HepG2 (cell line): ENCODE measurements around the gene FBXO7. TPM values are rescaled to one million over a fixed set of nuclear protein-coding genes. Genes with fewer than 3 reads are reported as not detected.

Source experiments
- CBX5 ChIP-seq: sonication (generic); formaldehyde crosslinking; IDR thresholded peaks from 2 replicates; pipeline ENCODE4 v1.4.0; 2020; ENCODE audit warnings: missing genetic modification reagents, borderline replicate concordance
- DPF2 ChIP-seq: sonication (generic); formaldehyde crosslinking; IDR thresholded peaks from 2 replicates; pipeline ENCODE4 v1.4.0; 2020; ENCODE audit warnings: mild to moderate bottlenecking, low read depth, missing genetic modification reagents, borderline replicate concordance
- DR1 ChIP-seq: sonication (generic); formaldehyde crosslinking; IDR thresholded peaks from 2 replicates; pipeline ENCODE4 v1.8.0; 2021; ENCODE audit warnings: mild to moderate bottlenecking, missing genetic modification reagents, inconsistent platforms
- EP300 ChIP-seq, 3 experiments: sonication (generic) in 1 of 3; formaldehyde crosslinking in 1 of 3; IDR thresholded peaks; 2 replicates each; pipeline versions ENCODE4 v1.5.1 to v1.6.1; 2011 to 2020; ENCODE audit warnings: low read depth in 2 of 3, low read length in 2 of 3, borderline replicate concordance in 1 of 3, improper control_type of control experiment in 1 of 3, mild to moderate bottlenecking in 1 of 3, missing genetic modification reagents in 1 of 3, moderate library complexity in 1 of 3
- ESRRA ChIP-seq: sonication (generic); formaldehyde crosslinking; IDR thresholded peaks from 2 replicates; pipeline ENCODE4 v1.5.1; 2020; ENCODE audit warnings: mild to moderate bottlenecking, low read depth, missing genetic modification reagents
- HNF4A ChIP-seq: sonication (generic); formaldehyde crosslinking; IDR thresholded peaks from 2 replicates; pipeline ENCODE4 v1.4.0; 2020; ENCODE audit warnings: missing genetic modification reagents
- HNRNPH1 ChIP-seq: fragments of 200-400 bp; formaldehyde crosslinking; optimal IDR thresholded peaks from 2 replicates; pipeline ENCODE3; 2017; ENCODE audit warnings: mild to moderate bottlenecking, low read depth, low read length
- MAZ ChIP-seq, 2 experiments: sonication (generic) in 1 of 2; formaldehyde crosslinking in 1 of 2; IDR thresholded peaks; 2 replicates each; pipeline versions ENCODE4 v1.5.0 to v1.6.1; 2012 to 2020; ENCODE audit warnings: low read depth in 2 of 2, mild to moderate bottlenecking in 2 of 2, borderline replicate concordance in 1 of 2, improper control_type of control experiment in 1 of 2, low read length in 1 of 2, missing genetic modification reagents in 1 of 2, moderate library complexity in 1 of 2
- MYC ChIP-seq: sonication (generic); formaldehyde crosslinking; IDR thresholded peaks from 2 replicates; pipeline ENCODE4 v1.9.0; 2021; ENCODE audit warnings: missing genetic modification reagents, borderline replicate concordance
- REPIN1 ChIP-seq: sonication (generic); formaldehyde crosslinking; IDR thresholded peaks from 2 replicates; pipeline ENCODE4 v1.8.0; 2022; ENCODE audit warnings: missing genetic modification reagents, low read depth, mild to moderate bottlenecking, borderline replicate concordance
- ZBTB34 ChIP-seq: sonication (generic); formaldehyde crosslinking; IDR thresholded peaks from 2 replicates; pipeline ENCODE4 v1.8.0; 2022; ENCODE audit warnings: mild to moderate bottlenecking, missing genetic modification reagents
- ZFP91 ChIP-seq: sonication (generic); formaldehyde crosslinking; IDR thresholded peaks from 2 replicates; pipeline ENCODE4 v1.9.0; 2022; ENCODE audit warnings: missing genetic modification reagents, mild to moderate bottlenecking, borderline replicate concordance
- ZNF574 ChIP-seq: sonication (generic); formaldehyde crosslinking; IDR thresholded peaks from 2 replicates; pipeline ENCODE4 v1.4.0; 2020; ENCODE audit warnings: missing genetic modification reagents
- polyA plus RNA-seq, 8 experiments: library from polyadenylated mRNA; depleted of rRNA in 3 of 8; stranded (reverse) in 7 of 8; unstranded in 1 of 8; fragments of >200 nt; fragmentation: Illumina TruSeq in 4 of 8; extraction: Trizol in 4 of 8; gene quantifications; 2 replicates each; pipeline versions ENCODE4 v1.2.1 to v1.2.3, GENCODE V29; 2011 to 2016; ENCODE audit warnings: low read depth in 4 of 8, missing spikeins in 1 of 8, mixed read lengths in 1 of 8; ENCODE audit not compliant: insufficient read depth in 1 of 8
- total RNA-seq, 5 experiments: library from RNA; depleted of rRNA; stranded (reverse); fragments of >200 nt; fragmentation: Illumina TruSeq; extraction: Trizol; gene quantifications; 2 replicates each; pipeline ENCODE4 v1.2.3, GENCODE V29; 2016; ENCODE audit warnings: low read depth in 1 of 5
- TF ChIP-seq, protein P1 (sequence below): sonication (generic); formaldehyde crosslinking; IDR thresholded peaks from 2 replicates; pipeline ENCODE4 v1.4.0; 2020; ENCODE audit warnings: missing genetic modification reagents, borderline replicate concordance

Gene FBXO7
- total and polyA plus RNA-seq, 2 of the 13 experiments (the other 11 are each of a cell fraction or from before 2014, with no cell fraction given), result 105 to 172 TPM

DNA sequence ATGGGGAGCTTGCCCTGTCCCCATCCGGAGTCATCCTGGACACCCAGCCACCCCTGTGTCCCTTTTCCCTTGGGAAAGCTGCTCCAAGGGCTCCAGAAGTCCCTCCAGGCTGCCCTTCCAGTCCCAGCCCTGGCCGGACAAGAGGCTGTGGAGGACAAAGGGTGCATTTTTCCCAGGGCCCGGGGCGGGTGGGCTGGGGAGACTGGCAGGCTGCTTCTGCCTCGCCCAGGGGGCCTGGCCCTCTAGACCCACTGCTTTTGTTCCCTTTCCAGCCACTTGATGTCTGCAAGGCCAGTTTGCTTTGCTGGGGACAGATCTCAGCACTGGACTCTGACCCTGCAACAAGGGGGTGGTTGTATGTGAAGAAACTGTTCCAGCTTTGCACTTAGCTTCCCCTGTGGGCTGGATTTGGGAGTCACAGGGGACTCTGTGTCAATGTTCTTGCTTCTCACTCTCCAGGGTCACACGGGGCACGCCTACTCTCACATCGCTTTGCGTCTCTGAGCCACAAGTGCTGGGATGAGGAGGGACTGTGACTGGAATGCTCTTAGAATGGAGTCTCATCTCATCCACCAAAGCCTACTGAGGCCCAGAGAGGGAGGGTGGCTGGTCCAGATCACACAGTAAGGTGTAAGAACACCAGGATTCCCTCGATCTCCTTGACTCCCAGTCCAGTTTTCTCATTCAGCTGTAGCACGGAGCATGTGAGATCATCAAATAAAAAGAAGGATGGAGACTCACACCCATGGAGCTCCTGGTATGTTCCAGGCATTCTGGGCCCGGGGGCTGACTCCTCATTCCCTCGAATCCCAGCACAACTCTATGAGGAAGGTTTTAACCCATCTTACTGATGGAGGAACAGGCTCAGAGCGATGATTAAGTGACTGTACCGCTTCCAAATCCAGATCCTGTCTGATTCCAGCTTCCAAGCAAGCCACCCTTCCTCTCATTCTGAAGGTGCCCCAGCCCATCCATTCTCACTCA, 59.9 kb downstream of the FBXO7 start (continued):
- TF ChIP-seq DPF2, result 0 out of 2 replicates have a peak, but pooled peaks have one; percentile 59
- peak; percentile 13 for TF ChIP-seq HNRNPH1
- TF ChIP-seq EP300 (IDR thresholded peaks at IDR 0.05; ENCODE audit: low read depth in 2 of 2, low read length in 2 of 2), result peak in 1 of 2 experiments; percentile 66; a peak in 1 of 4 replicates
- TF ChIP-seq EP300 (CRISPR knock-in tag; IDR thresholded peaks at IDR 0.05; ENCODE audit: borderline replicate concordance), result no peak; the same call in 1 of the 2 replicates
- 0 out of 2 replicates have a peak, but pooled peaks have one; percentile 34 for TF ChIP-seq ZBTB34 (CRISPR knock-in tag)
- peak; percentile 53; the same call in 1 of the 2 replicates for TF ChIP-seq CBX5 (CRISPR knock-in tag)
- TF ChIP-seq ZFP91 (CRISPR knock-in tag), result peak; percentile 48; the same call in 1 of the 2 replicates
- TF ChIP-seq MYC (CRISPR knock-in tag), result peak; percentile 54; the same call in 1 of the 2 replicates
- TF ChIP-seq HNF4A (CRISPR knock-in tag), result peak; percentile 96
- no peak for TF ChIP-seq MAZ (IDR thresholded peaks at IDR 0.05; ENCODE audit: borderline replicate concordance, low read depth, low read length)
- 0 out of 2 replicates have a peak, but pooled peaks have one; percentile 18 for TF ChIP-seq MAZ (CRISPR knock-in tag; IDR thresholded peaks at IDR 0.05; ENCODE audit: low read depth)
- TF ChIP-seq REPIN1 (CRISPR knock-in tag), result peak; percentile 43; the same call in 1 of the 2 replicates
- TF ChIP-seq, protein P1, sequence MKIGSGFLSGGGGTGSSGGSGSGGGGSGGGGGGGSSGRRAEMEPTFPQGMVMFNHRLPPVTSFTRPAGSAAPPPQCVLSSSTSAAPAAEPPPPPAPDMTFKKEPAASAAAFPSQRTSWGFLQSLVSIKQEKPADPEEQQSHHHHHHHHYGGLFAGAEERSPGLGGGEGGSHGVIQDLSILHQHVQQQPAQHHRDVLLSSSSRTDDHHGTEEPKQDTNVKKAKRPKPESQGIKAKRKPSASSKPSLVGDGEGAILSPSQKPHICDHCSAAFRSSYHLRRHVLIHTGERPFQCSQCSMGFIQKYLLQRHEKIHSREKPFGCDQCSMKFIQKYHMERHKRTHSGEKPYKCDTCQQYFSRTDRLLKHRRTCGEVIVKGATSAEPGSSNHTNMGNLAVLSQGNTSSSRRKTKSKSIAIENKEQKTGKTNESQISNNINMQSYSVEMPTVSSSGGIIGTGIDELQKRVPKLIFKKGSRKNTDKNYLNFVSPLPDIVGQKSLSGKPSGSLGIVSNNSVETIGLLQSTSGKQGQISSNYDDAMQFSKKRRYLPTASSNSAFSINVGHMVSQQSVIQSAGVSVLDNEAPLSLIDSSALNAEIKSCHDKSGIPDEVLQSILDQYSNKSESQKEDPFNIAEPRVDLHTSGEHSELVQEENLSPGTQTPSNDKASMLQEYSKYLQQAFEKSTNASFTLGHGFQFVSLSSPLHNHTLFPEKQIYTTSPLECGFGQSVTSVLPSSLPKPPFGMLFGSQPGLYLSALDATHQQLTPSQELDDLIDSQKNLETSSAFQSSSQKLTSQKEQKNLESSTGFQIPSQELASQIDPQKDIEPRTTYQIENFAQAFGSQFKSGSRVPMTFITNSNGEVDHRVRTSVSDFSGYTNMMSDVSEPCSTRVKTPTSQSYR, result peak; percentile 61; the same call in 1 of the 2 replicates
- TF ChIP-seq ESRRA (CRISPR knock-in tag), result 0 out of 2 replicates have a peak, but pooled peaks have one; percentile 48
- TF ChIP-seq DR1 (CRISPR knock-in tag), result 0 out of 2 replicates have a peak, but pooled peaks have one; percentile 30
- TF ChIP-seq ZNF574 (CRISPR knock-in tag), result peak; percentile 60
